GM03348 (cell line): ENCODE measurements around the gene SORBS2.

Experiments
- DNase-seq: peaks from one replicate; pipeline ENCODE4 v3.0.0; 2012; ENCODE audit warnings: low spot score

SORBS2 gene

GRCh38 chr4:185738820-185739219 is 73.2 kb downstream of the SORBS2 start:
- DNase-seq = no peak

GRCh38 chr4:185738038-185738552 is 73.9 kb downstream of the SORBS2 start:
- peak; percentile 78 for DNase-seq

GRCh38 chr4:185737489-185738037 is 74.4 kb downstream of the SORBS2 start:
- DNase-seq = no peak

- no peak for DNase-seq
Observed at GRCh38 chr4:185736882-185737281, 75.1 kb downstream of the SORBS2 start.

- no peak for DNase-seq
Observed at GRCh38 chr4:185735866-185736400, 76.1 kb downstream of the SORBS2 start.

GRCh38 chr4:185734930-185735329 is 77.1 kb downstream of the SORBS2 start:
- DNase-seq = no peak

- DNase-seq = no peak
Observed at GRCh38 chr4:185734214-185734613, 77.8 kb downstream of the SORBS2 start.

- peak; percentile 62 for DNase-seq
Observed at GRCh38 chr4:185730849-185731608, 81.0 kb downstream of the SORBS2 start.

- DNase-seq = no peak
Observed at GRCh38 chr4:185730387-185730786, 81.6 kb downstream of the SORBS2 start.

- DNase-seq = peak; percentile 52
Observed at GRCh38 chr4:185729391-185729804, 82.6 kb downstream of the SORBS2 start.

- no peak for DNase-seq
Observed at GRCh38 chr4:185728893-185729292, 83.1 kb downstream of the SORBS2 start.

- DNase-seq = no peak
Observed at GRCh38 chr4:185726931-185727330, 85.1 kb downstream of the SORBS2 start.

- DNase-seq = no peak
Observed at GRCh38 chr4:185723631-185724260, 88.2 kb downstream of the SORBS2 start.

GRCh38 chr4:185722029-185722316 is 90.0 kb downstream of the SORBS2 start:
- no peak for DNase-seq

- no peak for DNase-seq
Observed at GRCh38 chr4:185721190-185722028, 90.6 kb downstream of the SORBS2 start.

- DNase-seq = no peak
Observed at GRCh38 chr4:185719500-185719858, 92.5 kb downstream of the SORBS2 start.

- DNase-seq = no peak
Observed at GRCh38 chr4:185718578-185719499, 93.2 kb downstream of the SORBS2 start.

GRCh38 chr4:185717377-185717741 is 94.6 kb downstream of the SORBS2 start:
- DNase-seq = no peak

GRCh38 chr4:185716577-185717376 is 95.2 kb downstream of the SORBS2 start:
- DNase-seq = no peak

GRCh38 chr4:185716141-185716551 is 95.8 kb downstream of the SORBS2 start:
- no peak for DNase-seq
